HG02840 (cell line): ENCODE data around the gene ADAMTS9.

Source experiments
- ATAC-seq: cut with Tn5 transposase; IDR thresholded peaks from one replicate; pipeline ENCODE4 v1.9.1; 2021; ENCODE audit warnings: mild to moderate bottlenecking, moderate library complexity, moderate number of reproducible peaks; ENCODE audit not compliant: unreplicated experiment, low FRiP score

Gene ADAMTS9

GRCh38 chr3:64685800-64686445 lies 1.9 kb downstream of the ADAMTS9 start:
- no peak for ATAC-seq

- no peak for ATAC-seq
Observed at GRCh38 chr3:64685331-64685799, 2.4 kb downstream of the ADAMTS9 start.

- no peak for ATAC-seq
Observed at GRCh38 chr3:64684715-64685261, 3.0 kb downstream of the ADAMTS9 start.

- no peak for ATAC-seq
Observed at GRCh38 chr3:64681827-64682226, 6.0 kb downstream of the ADAMTS9 start.

- ATAC-seq: no peak
Observed at GRCh38 chr3:64681015-64681414, 6.8 kb downstream of the ADAMTS9 start.

- ATAC-seq: no peak
Observed at GRCh38 chr3:64680334-64680733, 7.5 kb downstream of the ADAMTS9 start.

- ATAC-seq: no peak
Observed at GRCh38 chr3:64677961-64678716, 9.7 kb downstream of the ADAMTS9 start.

GRCh38 chr3:64676831-64677230 lies 11.0 kb downstream of the ADAMTS9 start:
- no peak for ATAC-seq

- no peak for ATAC-seq
Observed at GRCh38 chr3:64675687-64676247, 12.0 kb downstream of the ADAMTS9 start.

- no peak for ATAC-seq
Observed at GRCh38 chr3:64674591-64675076, 13.2 kb downstream of the ADAMTS9 start.

- no peak for ATAC-seq
Observed at GRCh38 chr3:64673159-64673715, 14.6 kb downstream of the ADAMTS9 start.

- no peak for ATAC-seq
Observed at GRCh38 chr3:64668582-64669510, 19.0 kb downstream of the ADAMTS9 start.

- ATAC-seq: no peak
Observed at GRCh38 chr3:64667887-64668581, 19.8 kb downstream of the ADAMTS9 start.

GRCh38 chr3:64667138-64667537 lies 20.7 kb downstream of the ADAMTS9 start:
- no peak for ATAC-seq

- ATAC-seq: no peak
Observed at GRCh38 chr3:64666171-64666588, 21.6 kb downstream of the ADAMTS9 start.

- no peak for ATAC-seq
Observed at GRCh38 chr3:64664397-64664796, 23.4 kb downstream of the ADAMTS9 start.

GRCh38 chr3:64659617-64659978 lies 28.2 kb downstream of the ADAMTS9 start:
- ATAC-seq: no peak

- ATAC-seq: no peak
Observed at GRCh38 chr3:64658001-64658400, 29.8 kb downstream of the ADAMTS9 start.

GRCh38 chr3:64656544-64656943 lies 31.3 kb downstream of the ADAMTS9 start:
- no peak for ATAC-seq
